ENCODE data around the gene VSTM2L.

Gene VSTM2L

DNA sequence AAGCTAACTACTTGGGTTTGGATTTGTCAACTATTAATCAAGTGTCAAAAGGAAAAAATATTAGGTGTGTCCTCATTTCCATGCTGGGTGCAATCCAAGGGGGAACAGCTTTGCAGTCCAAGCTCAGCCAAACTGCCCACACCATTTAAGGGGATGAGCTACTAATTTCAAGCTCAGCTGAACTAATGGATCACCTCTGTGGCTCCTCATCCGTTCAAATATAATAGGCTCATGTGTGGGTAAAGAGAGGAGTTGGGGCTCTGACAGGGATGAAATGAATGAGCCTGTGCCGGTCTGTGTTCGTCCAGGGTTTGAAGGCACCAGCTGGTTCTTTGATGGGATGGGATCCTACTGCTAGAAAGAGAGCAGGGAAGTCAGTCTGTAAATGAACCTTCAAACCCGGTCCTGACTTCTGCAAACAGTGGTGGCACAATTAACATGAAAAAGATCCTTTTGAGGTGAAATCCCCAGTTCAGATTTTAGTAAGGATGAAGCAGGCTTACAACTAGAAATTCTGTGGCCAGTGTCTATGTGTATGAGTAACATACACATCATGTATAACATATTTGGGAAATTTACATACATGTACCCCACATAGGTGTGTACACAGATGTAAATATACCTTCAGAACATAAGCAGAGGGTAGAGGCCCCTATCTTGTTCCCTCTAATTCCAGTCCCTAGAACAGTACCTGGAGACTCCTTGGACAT, 88.4 kb downstream of the VSTM2L start:
- DNase-seq: peak; percentile 95

DNA sequence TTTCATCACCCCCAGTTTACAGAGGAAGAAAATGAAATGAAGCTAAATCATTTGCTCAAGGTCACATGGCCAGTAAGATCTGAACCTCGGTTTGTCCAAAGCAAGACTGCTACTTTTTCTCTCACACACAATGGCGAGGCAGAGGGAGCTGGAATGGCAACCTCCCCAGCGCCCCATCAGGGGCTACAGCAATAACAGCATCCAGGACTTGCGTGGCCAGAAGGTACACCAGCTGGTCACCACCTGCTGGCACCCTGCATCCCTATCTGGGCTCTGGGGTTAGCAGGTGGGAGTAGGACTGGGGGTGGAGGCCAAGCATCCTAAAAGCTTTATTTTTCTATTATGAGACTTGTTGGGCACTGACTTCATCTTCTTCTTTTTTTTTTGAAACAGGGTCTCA, 89.0 kb downstream of the VSTM2L start:
- peak; percentile 74 for DNase-seq

DNA sequence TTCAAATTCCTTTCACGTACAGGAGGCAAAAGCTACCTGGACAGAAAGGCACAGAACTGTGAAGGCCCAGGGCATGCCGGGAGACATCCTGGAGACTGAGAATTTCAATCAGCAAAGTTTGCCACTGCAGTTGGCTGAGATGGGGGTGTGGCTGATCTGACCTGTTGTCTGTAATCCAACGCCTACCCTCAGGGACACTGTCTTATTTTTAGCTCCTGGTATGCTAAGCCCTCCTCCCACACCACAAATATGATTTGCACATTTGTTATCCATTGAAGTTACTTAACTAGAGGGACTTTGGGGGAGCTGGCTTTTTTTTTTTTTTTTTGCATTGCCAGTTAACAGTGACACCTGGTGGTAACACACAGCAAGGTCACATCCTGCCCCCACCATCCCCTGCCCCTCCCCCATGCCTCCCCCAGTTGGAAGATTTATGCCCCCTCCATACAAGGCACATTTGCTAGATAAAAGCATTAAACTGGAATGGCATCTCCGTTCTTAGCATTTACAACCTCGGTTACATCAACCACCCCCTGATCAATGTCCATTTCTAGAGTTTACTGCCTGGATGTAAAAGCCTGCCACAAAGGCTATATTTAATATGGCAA, 90.0 kb downstream of the VSTM2L start:
- DNase-seq: peak; percentile 89

DNA sequence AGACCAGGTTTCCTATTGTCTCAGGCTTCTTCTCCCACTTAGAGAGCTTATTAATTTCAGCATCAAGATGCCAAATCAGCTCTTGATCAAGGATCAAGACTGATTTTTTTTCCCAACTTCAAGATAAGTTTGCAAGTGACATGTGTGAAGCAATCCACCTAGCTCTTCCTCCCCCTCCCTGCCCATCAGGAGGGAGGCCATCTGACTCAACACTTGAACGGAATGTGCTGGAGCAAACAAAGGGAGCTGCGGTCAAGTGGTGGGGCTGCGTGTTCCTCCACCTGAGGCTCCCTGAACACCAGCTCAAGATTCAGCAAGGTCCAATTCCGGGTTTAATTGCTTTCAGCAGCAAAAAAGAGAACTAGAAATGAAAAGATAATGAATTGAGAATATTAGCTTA, 91.6 kb downstream of the VSTM2L start:
- peak; percentile 91 for DNase-seq

Measured in NCI-H82 (cell line).